MM.1S (cell line): Measurements from ENCODE around the gene BRD9.

Experiments
- DNase-seq: peaks from one replicate; pipeline ENCODE4 v3.0.0-alpha.2; 2015
- H2AFZ ChIP-seq: fragments of 300-600 bp; sonication (generic); 2 replicates; pipeline ENCODE4 v1.6.0; 2016; ENCODE audit warnings: antibody characterized with exemption, low read length
- H3F3A ChIP-seq: fragments of 300-600 bp; sonication (generic); 2 replicates; pipeline ENCODE4 v1.6.1; 2016; ENCODE audit warnings: mild to moderate bottlenecking, antibody characterized with exemption, low read length, moderate library complexity, mixed read lengths; ENCODE audit not compliant: insufficient read depth
- H3K27ac ChIP-seq: fragments of 300-600 bp; sonication (generic); 2 replicates; pipeline ENCODE4 v1.5.1; 2016; ENCODE audit warnings: mild to moderate bottlenecking, low read length
- H3K27me3 ChIP-seq: fragments of 300-600 bp; sonication (generic); replicated peaks from 2 replicates; pipeline ENCODE4 v1.6.0; 2016; ENCODE audit warnings: low read length; ENCODE audit not compliant: insufficient read depth
- H3K36me3 ChIP-seq: fragments of 300-600 bp; sonication (generic); replicated peaks from 2 replicates; pipeline ENCODE4 v1.6.1; 2016; ENCODE audit warnings: mild to moderate bottlenecking, low read length, mixed read lengths; ENCODE audit not compliant: insufficient read depth
- H3K4me1 ChIP-seq: fragments of 300-600 bp; sonication (generic); 2 replicates; pipeline ENCODE4 v1.6.1; 2016; ENCODE audit warnings: low read length, mixed read lengths
- H3K4me2 ChIP-seq: fragments of 300-600 bp; sonication (generic); 2 replicates; pipeline ENCODE4 v1.6.0; 2016; ENCODE audit warnings: low read depth, low read length
- H3K4me3 ChIP-seq: fragments of 300-600 bp; sonication (generic); 2 replicates; pipeline ENCODE4 v1.5.1; 2016; ENCODE audit warnings: low read length, mixed read lengths
- H3K79me2 ChIP-seq: fragments of 300-600 bp; sonication (generic); 2 replicates; pipeline ENCODE4 v1.6.1; 2016; ENCODE audit warnings: mixed run types, low read length, mixed read lengths
- H3K9ac ChIP-seq: fragments of 300-600 bp; sonication (generic); 2 replicates; pipeline ENCODE4 v1.6.1; 2016; ENCODE audit warnings: low read length, mixed read lengths
- H3K9me2 ChIP-seq: fragments of 300-600 bp; sonication (generic); replicated peaks from 2 replicates; pipeline ENCODE4 v1.6.1; 2016; ENCODE audit warnings: mild to moderate bottlenecking, low read length, mixed read lengths; ENCODE audit not compliant: insufficient read depth
- H3K9me3 ChIP-seq: fragments of 300-600 bp; sonication (generic); replicated peaks from 2 replicates; pipeline ENCODE4 v1.6.1; 2016; ENCODE audit warnings: mild to moderate bottlenecking, low read length, mixed read lengths; ENCODE audit not compliant: insufficient read depth
- H4K20me1 ChIP-seq: fragments of 300-600 bp; sonication (generic); 2 replicates; pipeline ENCODE4 v1.6.1; 2016; ENCODE audit warnings: mild to moderate bottlenecking, low read length, moderate library complexity, mixed read lengths; ENCODE audit not compliant: insufficient read depth
- EZH2 ChIP-seq: fragments of 300-600 bp; sonication (generic); optimal IDR thresholded peaks from 2 replicates; pipeline ENCODE3; 2017; ENCODE audit warnings: low read depth, mild to moderate bottlenecking, antibody characterized with exemption, low read length, mixed read lengths
- EZH2phosphoT487 ChIP-seq: fragments of 300-600 bp; sonication (generic); IDR thresholded peaks from 2 replicates; pipeline ENCODE4 v1.6.1; 2018; ENCODE audit warnings: antibody characterized with exemption, low read length
- TF ChIP-seq, protein P1 (sequence below): fragments of 300-600 bp; sonication (generic); IDR thresholded peaks from 2 replicates; pipeline ENCODE4 v1.5.1; 2016; ENCODE audit warnings: antibody characterized with exemption, low read length, mixed read lengths

BRD9 gene

DNA sequence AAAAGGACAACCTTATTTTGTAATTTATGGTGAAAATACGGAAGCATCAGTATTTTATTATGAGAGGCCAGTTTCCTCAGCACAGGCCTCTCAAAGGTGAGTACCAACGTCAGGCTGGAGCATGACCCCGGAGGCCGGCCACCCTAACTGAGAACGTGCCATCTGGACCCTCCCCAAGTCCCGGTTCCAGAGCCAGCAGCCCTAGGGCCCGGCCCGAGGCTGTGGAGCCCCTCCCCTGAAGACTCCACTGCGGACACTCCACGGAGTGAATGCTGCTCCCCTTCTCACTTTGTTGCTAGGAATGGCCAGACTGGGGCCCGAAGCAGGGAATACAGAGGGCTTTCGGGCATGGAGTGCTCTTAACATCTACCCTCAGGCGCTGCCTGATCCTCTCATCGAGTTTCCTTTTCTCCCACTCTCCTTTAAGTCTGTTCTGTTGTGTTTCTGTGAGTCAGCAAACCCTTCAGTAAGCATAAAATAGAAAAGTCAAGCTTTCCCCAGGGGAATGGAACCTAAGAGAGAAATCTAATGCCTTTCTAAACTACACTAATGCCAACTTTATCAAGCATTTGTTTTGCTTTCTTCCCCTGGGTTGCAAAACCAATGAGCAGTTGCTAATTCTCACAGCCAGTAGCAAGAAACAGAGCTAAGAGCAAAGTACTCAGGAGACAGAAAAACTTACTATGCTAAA lies 4.5 kb downstream of the BRD9 start:
- no peak for TF ChIP-seq EZH2phosphoT487
- no peak for TF ChIP-seq EZH2
- TF ChIP-seq, protein P1, sequence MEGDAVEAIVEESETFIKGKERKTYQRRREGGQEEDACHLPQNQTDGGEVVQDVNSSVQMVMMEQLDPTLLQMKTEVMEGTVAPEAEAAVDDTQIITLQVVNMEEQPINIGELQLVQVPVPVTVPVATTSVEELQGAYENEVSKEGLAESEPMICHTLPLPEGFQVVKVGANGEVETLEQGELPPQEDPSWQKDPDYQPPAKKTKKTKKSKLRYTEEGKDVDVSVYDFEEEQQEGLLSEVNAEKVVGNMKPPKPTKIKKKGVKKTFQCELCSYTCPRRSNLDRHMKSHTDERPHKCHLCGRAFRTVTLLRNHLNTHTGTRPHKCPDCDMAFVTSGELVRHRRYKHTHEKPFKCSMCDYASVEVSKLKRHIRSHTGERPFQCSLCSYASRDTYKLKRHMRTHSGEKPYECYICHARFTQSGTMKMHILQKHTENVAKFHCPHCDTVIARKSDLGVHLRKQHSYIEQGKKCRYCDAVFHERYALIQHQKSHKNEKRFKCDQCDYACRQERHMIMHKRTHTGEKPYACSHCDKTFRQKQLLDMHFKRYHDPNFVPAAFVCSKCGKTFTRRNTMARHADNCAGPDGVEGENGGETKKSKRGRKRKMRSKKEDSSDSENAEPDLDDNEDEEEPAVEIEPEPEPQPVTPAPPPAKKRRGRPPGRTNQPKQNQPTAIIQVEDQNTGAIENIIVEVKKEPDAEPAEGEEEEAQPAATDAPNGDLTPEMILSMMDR = no peak
- no peak overlapping the region for H3K4me2 ChIP-seq
- H3K4me1 ChIP-seq = peaks cover 9% of the 10 kb centered on the region; the same call in 1 of the 2 replicates
- no peaks in the 10 kb centered on the region; the same call in 1 of the 2 replicates for H3F3A ChIP-seq
- peaks cover 41% of the 10 kb centered on the region for H3K36me3 ChIP-seq
- H3K79me2 ChIP-seq = peaks cover 96% of the 10 kb centered on the region
- H3K27ac ChIP-seq = no peak overlapping the region
- no peaks in the 10 kb centered on the region for H4K20me1 ChIP-seq
- no peak for DNase-seq
- no peak overlapping the region for H2AFZ ChIP-seq
- H3K9ac ChIP-seq = no peak overlapping the region
- no peaks in the 10 kb centered on the region for H3K9me2 ChIP-seq
- H3K9me3 ChIP-seq = no peaks in the 10 kb centered on the region
- no peak overlapping the region for H3K4me3 ChIP-seq
- no peaks in the 10 kb centered on the region for H3K27me3 ChIP-seq

- no peak for DNase-seq
- Histone ChIP-seq H3K79me2 (peaks cover 97% of the 10 kb centered on the region), H2AFZ (no peak overlapping the region), H4K20me1 (no peaks in the 10 kb centered on the region), H3F3A (no peaks in the 10 kb centered on the region; the same call in 1 of the 2 replicates), H3K9me2 (no peaks in the 10 kb centered on the region), H3K4me3 (no peak overlapping the region), H3K27ac (no peak overlapping the region), H3K4me2 (no peak overlapping the region), H3K27me3 (no peaks in the 10 kb centered on the region), H3K9ac (no peak overlapping the region), H3K4me1 (peaks cover 9% of the 10 kb centered on the region; the same call in 1 of the 2 replicates), H3K9me3 (no peaks in the 10 kb centered on the region), H3K36me3 (peaks cover 41% of the 10 kb centered on the region)
- TF ChIP-seq EZH2phosphoT487 = no peak
- TF ChIP-seq EZH2 = no peak
- TF ChIP-seq, protein P1 = no peak
Observed at GRCh38 chr5:886716-887325, 5.8 kb downstream of the BRD9 start.

- Histone ChIP-seq H3K27me3 (no peaks in the 10 kb centered on the region), H3K79me2 (peaks cover 97% of the 10 kb centered on the region), H3F3A (no peaks in the 10 kb centered on the region; the same call in 1 of the 2 replicates), H2AFZ (no peak overlapping the region), H3K36me3 (peaks cover 41% of the 10 kb centered on the region), H3K4me3 (no peak overlapping the region), H3K4me2 (no peak overlapping the region), H4K20me1 (no peaks in the 10 kb centered on the region), H3K4me1 (0 out of 2 replicates have a peak, but pooled peaks cover 1% of the 10 kb centered on the region), H3K9me3 (no peaks in the 10 kb centered on the region), H3K27ac (no peak overlapping the region), H3K9ac (no peak overlapping the region), H3K9me2 (no peaks in the 10 kb centered on the region)
- TF ChIP-seq, protein P1 = no peak
- TF ChIP-seq EZH2phosphoT487 (no peak), EZH2 (no peak)
- no peak for DNase-seq
Observed at GRCh38 chr5:886036-886435, 6.6 kb downstream of the BRD9 start.
